Neural cell (in vitro differentiated cells): ENCODE data around the gene TRABD2A.
"Not testable (repeated sequence)": the region's sequence is repeated elsewhere in the genome, so short reads cannot be mapped to it uniquely, and the experiment has no call there.

Source experiments
- EP300 ChIP-seq: fragments of 450-650 bp; conservative IDR thresholded peaks from 2 replicates; pipeline ENCODE4 v1.6.1; 2014; ENCODE audit warnings: antibody characterized with exemption, mild to moderate bottlenecking, moderate library complexity; ENCODE audit not compliant: poor library complexity, severe bottlenecking
- EZH2 ChIP-seq: fragments of 200-600, 300-800 bp; shearing (Covaris generic), sonication (generic); IDR thresholded peaks from 2 replicates; pipeline ENCODE4 v1.6.1; 2014; ENCODE audit warnings: antibody characterized with exemption, low read length, borderline replicate concordance, mild to moderate bottlenecking; ENCODE audit not compliant: insufficient read depth, poor library complexity, severe bottlenecking
- SMC3 ChIP-seq: fragments of 450-650 bp; conservative IDR thresholded peaks from 2 replicates; pipeline ENCODE4 v1.6.1; 2014; ENCODE audit warnings: antibody characterized with exemption, mild to moderate bottlenecking, moderate library complexity; ENCODE audit not compliant: poor library complexity
- TF ChIP-seq, protein P1 (sequence below): fragments of 450-650 bp; IDR thresholded peaks from 2 replicates; pipeline ENCODE4 v1.5.1; 2014; ENCODE audit warnings: antibody characterized with exemption, mild to moderate bottlenecking, moderate library complexity; ENCODE audit not compliant: poor library complexity, severe bottlenecking

DNA sequence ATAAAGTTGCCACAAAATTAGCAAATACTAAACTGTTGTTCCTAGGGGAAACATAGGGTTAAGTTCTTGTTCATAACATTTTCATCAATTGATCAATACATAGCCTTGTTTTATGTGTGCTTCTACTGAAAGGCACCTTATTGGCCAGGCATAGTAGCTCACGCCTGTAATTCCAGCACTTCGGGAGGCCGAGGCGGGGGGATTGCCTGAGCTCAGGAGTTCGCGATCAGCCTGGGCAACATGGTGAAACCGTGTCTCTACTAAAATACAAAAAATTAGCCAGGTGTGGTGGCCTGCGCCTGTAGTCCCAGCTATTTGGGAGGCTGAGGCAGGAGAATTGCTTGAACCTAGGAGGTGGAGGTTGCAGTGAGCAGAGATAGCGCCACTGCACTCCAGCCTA, 8.2 kb downstream of the TRABD2A start:
- TF ChIP-seq, protein P1, sequence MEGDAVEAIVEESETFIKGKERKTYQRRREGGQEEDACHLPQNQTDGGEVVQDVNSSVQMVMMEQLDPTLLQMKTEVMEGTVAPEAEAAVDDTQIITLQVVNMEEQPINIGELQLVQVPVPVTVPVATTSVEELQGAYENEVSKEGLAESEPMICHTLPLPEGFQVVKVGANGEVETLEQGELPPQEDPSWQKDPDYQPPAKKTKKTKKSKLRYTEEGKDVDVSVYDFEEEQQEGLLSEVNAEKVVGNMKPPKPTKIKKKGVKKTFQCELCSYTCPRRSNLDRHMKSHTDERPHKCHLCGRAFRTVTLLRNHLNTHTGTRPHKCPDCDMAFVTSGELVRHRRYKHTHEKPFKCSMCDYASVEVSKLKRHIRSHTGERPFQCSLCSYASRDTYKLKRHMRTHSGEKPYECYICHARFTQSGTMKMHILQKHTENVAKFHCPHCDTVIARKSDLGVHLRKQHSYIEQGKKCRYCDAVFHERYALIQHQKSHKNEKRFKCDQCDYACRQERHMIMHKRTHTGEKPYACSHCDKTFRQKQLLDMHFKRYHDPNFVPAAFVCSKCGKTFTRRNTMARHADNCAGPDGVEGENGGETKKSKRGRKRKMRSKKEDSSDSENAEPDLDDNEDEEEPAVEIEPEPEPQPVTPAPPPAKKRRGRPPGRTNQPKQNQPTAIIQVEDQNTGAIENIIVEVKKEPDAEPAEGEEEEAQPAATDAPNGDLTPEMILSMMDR = not testable (repeated sequence)
- not testable (repeated sequence) for TF ChIP-seq SMC3, EZH2, EP300
